Measurements from ENCODE around the gene BEST4. TPM values are rescaled to one million over a fixed set of nuclear protein-coding genes. Genes with fewer than 3 reads are reported as not detected.

BEST4 gene
- total and polyA plus RNA-seq, 2 experiments from 2014 or later, result 0.98 to 1.4 TPM

GRCh38 chr1:44830900-44831304 lies 42.9 kb upstream of the BEST4 start:
- no peaks in the 10 kb centered on the region for H3K9me3 ChIP-seq (ENCODE audit: low read depth)
- no peak overlapping the region for H3K27ac ChIP-seq
- DNase-seq (ENCODE audit: low read depth in 1 of 2, low spot score in 1 of 2), result no peak
- TF ChIP-seq, protein P1, sequence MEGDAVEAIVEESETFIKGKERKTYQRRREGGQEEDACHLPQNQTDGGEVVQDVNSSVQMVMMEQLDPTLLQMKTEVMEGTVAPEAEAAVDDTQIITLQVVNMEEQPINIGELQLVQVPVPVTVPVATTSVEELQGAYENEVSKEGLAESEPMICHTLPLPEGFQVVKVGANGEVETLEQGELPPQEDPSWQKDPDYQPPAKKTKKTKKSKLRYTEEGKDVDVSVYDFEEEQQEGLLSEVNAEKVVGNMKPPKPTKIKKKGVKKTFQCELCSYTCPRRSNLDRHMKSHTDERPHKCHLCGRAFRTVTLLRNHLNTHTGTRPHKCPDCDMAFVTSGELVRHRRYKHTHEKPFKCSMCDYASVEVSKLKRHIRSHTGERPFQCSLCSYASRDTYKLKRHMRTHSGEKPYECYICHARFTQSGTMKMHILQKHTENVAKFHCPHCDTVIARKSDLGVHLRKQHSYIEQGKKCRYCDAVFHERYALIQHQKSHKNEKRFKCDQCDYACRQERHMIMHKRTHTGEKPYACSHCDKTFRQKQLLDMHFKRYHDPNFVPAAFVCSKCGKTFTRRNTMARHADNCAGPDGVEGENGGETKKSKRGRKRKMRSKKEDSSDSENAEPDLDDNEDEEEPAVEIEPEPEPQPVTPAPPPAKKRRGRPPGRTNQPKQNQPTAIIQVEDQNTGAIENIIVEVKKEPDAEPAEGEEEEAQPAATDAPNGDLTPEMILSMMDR (IDR thresholded peaks at IDR 0.05; ENCODE audit: low read depth, low read length), result no peak
- peaks cover 7% of the 10 kb centered on the region for H3K4me1 ChIP-seq (ENCODE audit: low read depth)
- no peaks in the 10 kb centered on the region for H3K27me3 ChIP-seq
- no peak overlapping the region for H3K4me3 ChIP-seq
- H3K36me3 ChIP-seq, result no peaks in the 10 kb centered on the region

- H3K36me3 ChIP-seq, result no peaks in the 10 kb centered on the region
- H3K4me3 ChIP-seq, result no peak overlapping the region
- no peak for DNase-seq (ENCODE audit: low read depth in 1 of 2, low spot score in 1 of 2)
- TF ChIP-seq, protein P1 (IDR thresholded peaks at IDR 0.05; ENCODE audit: low read depth, low read length), result no peak
- H3K4me1 ChIP-seq (ENCODE audit: low read depth), result peaks cover 7% of the 10 kb centered on the region
- no peaks in the 10 kb centered on the region for H3K9me3 ChIP-seq (ENCODE audit: low read depth)
- H3K27me3 ChIP-seq, result no peaks in the 10 kb centered on the region
- no peak overlapping the region for H3K27ac ChIP-seq
Observed at GRCh38 chr1:44829506-44830384, 41.8 kb upstream of the BEST4 start.

GRCh38 chr1:44828841-44829440 lies 41.0 kb upstream of the BEST4 start:
- Histone ChIP-seq H3K27me3 (no peaks in the 10 kb centered on the region), H3K4me1 (ENCODE audit: low read depth) (peaks cover 7% of the 10 kb centered on the region), H3K27ac (no peak overlapping the region), H3K36me3 (no peaks in the 10 kb centered on the region), H3K9me3 (ENCODE audit: low read depth) (no peaks in the 10 kb centered on the region), H3K4me3 (no peak overlapping the region)
- TF ChIP-seq, protein P1 (IDR thresholded peaks at IDR 0.05; ENCODE audit: low read depth, low read length), result no peak
- DNase-seq (ENCODE audit: low read depth in 1 of 2, low spot score in 1 of 2), result no peak

DNA sequence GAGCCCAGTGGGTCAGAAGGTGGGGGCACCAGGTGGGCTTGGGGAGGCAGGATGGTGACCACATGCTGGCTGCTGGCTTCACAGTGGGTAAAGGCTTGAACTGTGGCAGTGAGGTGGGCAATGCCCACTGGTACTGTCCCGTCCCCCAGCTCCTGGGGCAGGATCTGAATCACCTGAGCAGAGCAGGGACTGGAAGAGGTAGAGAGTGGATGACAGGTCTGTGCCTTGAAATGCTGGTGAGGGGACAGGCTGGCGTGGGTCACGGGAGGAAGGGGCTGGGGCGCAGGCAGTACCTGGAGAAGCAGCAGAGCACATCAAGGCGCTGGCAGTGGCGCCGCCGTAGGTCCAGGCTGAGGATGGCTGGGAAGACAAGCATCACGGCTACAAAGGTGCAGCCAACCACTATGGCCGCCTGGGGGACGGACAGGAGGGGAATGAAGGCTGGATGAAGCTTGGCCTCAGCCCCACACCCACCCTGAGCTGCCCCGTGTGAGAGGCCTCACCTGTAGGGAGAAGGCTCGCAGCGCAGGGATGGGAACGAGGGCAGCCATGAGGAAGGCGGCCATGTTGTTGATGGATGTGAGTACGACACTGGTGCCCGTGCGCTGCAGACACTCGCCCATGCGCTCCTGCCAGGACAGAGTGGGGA lies 40.2 kb upstream of the BEST4 start:
- H3K36me3 ChIP-seq, result no peaks in the 10 kb centered on the region
- no peak overlapping the region for H3K27ac ChIP-seq
- H3K27me3 ChIP-seq, result no peaks in the 10 kb centered on the region
- H3K4me1 ChIP-seq (ENCODE audit: low read depth), result peaks cover 7% of the 10 kb centered on the region
- TF ChIP-seq, protein P1 (IDR thresholded peaks at IDR 0.05; ENCODE audit: low read depth, low read length), result no peak
- no peak overlapping the region for H3K4me3 ChIP-seq
- H3K9me3 ChIP-seq (ENCODE audit: low read depth), result no peaks in the 10 kb centered on the region
- DNase-seq (ENCODE audit: low read depth in 1 of 2, low spot score in 1 of 2), result no peak

DNA sequence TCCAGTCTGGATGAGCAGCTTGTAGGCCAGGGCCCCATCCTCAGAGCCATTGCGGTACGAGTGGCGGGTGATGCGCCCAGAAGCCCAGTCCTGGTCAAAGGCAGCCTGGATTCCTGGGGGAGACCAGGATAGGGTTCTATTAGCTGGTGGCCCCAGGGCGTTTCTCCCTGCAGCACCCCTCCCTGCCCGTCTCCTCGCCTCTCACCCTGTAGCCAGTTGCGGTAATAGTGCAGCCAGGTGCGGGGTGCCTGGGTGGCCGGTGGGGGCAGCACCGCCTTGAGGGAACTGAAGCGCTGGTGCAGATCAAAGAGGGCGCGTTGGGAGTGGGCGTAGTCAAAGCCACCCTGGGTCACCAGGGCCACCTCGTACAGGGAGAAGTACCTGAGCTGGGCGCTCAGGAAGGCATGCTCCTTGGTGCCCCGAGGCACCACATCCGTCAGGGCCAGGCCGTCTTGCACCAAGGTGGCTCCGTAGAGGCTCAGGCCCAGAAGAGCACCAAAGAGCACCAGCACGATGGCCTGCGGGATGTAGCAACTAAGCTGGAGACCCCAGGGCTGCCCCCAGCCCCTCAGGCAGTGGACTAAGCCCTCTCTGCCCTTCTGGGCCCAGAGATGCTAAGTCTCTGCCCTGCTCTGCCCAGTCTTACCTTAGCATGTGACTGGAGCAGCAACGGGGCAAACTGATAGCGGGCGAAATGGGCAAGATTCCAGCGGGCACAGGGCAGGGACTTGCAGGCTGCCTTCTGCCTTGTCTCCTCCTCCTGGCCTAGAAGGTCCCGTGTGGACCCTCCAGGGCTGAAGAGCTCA lies 39.4 kb upstream of the BEST4 start:
- Histone ChIP-seq H3K9me3 (ENCODE audit: low read depth) (no peaks in the 10 kb centered on the region), H3K36me3 (no peaks in the 10 kb centered on the region), H3K4me1 (ENCODE audit: low read depth) (peaks cover 7% of the 10 kb centered on the region), H3K4me3 (no peak overlapping the region), H3K27ac (no peak overlapping the region), H3K27me3 (no peaks in the 10 kb centered on the region)
- DNase-seq (ENCODE audit: low read depth in 1 of 2, low spot score in 1 of 2), result no peak
- TF ChIP-seq, protein P1 (IDR thresholded peaks at IDR 0.05; ENCODE audit: low read depth, low read length), result no peak
